ENCODE measurements around the gene NXPH3.

NXPH3 gene

DNA sequence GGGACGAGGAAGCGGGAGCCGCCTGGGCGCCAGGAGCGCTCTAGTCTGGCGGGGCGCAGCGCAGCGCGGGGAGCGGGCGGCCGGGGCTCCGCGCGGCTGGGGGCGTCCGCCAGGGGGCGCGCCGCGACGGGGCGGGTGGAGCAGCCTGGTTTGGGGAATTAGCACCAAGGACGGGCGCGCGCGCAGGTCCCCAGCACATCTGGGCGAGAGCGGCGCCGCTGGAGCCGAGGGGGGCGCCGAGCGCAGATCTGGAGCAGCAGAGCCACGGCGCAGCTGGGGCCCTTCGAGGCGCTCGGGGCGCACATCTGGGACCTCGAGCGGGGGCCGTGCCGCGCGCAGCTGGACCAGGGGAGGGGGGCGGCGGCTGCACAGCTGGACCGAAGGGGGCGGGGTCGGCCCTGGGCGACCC is at the start of gene NXPH3:
NXPH3 (plus strand) TSS at position 193 of the 409 bp plus-strand sequence. CDS start 349 bp downstream, outside the sequence.
- Histone ChIP-seq H3K4me3 (ENCODE audit: low read depth, low read length) (peak within 1 kb of the TSS; percentile 97), H3K9ac (ENCODE audit: low read depth, low read length) (no peak within 1 kb of the TSS), H3K9me3 (ENCODE audit: control insufficient read depth, insufficient read depth, low read length) (no peaks in the 10 kb centered on the region), H3K4me1 (ENCODE audit: control insufficient read depth, insufficient read depth, low read length) (peaks cover 24% of the 10 kb centered on the region), H3K27ac (ENCODE audit: low read depth, low read length) (peak within 1 kb of the TSS; percentile 61), H3K36me3 (ENCODE audit: control insufficient read depth, insufficient read depth, low read length) (no peaks in the 10 kb centered on the region), H3K27me3 (ENCODE audit: control insufficient read depth, insufficient read depth, low read length) (peaks cover 40% of the 10 kb centered on the region)

DNA sequence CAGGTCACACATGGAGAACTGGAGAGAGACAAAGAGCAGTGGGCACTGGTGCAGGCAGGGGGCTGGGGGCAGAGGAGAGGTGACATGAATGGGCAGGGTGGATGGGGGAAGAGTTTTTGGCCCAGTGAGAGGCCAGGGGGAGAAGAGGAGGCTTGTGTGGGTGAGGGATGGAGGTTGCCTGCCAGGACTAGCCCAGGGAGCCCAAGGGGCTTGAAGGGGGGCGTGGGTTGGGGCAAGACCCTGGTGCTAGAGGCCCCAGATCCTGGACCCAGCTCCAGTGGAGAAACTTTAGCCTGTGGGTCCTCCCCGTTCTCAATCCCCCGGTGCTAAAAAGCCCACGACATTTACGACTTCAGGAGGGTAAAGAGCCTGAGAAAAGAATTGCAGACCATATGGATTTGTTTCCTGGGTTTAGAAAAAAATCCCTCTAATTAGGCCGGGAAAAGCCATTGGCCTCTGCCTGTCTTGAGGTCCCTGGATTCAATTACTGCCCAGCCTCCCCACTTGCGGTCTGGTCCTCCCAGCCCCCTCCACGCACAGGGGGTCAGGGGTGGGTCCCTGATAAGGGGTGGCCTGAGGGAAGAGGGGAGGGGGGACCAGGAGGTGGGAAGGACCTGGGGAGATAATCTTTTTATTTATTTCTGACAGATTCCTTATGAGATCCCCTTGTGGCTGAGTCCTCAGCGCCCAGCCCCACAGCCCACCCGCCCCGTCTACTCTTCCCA is 47.6 kb upstream of the NXPH3 start:
- Histone ChIP-seq H3K9me3 (ENCODE audit: control insufficient read depth, insufficient read depth, low read length) (no peaks in the 10 kb centered on the region), H3K4me1 (ENCODE audit: control insufficient read depth, insufficient read depth, low read length) (no peaks in the 10 kb centered on the region), H3K36me3 (ENCODE audit: control insufficient read depth, insufficient read depth, low read length) (no peaks in the 10 kb centered on the region), H3K9ac (ENCODE audit: low read depth, low read length) (no peak overlapping the region), H3K4me3 (ENCODE audit: low read depth, low read length) (no peak overlapping the region), H3K27me3 (ENCODE audit: control insufficient read depth, insufficient read depth, low read length) (no peaks in the 10 kb centered on the region), H3K27ac (ENCODE audit: low read depth, low read length) (no peak overlapping the region)

DNA sequence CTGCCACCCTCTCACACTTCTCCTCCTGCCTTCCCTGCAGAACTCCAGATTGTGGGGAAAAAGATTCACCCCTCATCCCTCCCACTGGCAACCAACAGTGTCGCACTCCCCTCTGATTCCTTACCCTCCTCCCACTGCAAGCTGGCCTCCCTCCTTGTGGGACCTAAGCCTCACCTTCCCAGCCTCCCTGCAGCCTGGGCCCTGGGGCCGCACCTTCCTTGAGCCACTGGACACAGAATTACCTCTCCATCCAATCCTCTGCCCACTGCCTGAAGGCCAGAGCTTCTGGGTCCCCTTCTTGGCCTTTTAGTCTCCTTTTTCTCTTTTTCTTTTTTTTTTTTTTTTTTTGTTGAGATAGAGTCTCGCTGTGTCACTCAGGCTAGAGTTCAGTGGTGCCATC is 46.7 kb upstream of the NXPH3 start:
- Histone ChIP-seq H3K4me1 (ENCODE audit: control insufficient read depth, insufficient read depth, low read length) (no peaks in the 10 kb centered on the region), H3K27ac (ENCODE audit: low read depth, low read length) (no peak overlapping the region), H3K4me3 (ENCODE audit: low read depth, low read length) (no peak overlapping the region), H3K9ac (ENCODE audit: low read depth, low read length) (no peak overlapping the region), H3K9me3 (ENCODE audit: control insufficient read depth, insufficient read depth, low read length) (no peaks in the 10 kb centered on the region), H3K27me3 (ENCODE audit: control insufficient read depth, insufficient read depth, low read length) (no peaks in the 10 kb centered on the region), H3K36me3 (ENCODE audit: control insufficient read depth, insufficient read depth, low read length) (no peaks in the 10 kb centered on the region)

DNA sequence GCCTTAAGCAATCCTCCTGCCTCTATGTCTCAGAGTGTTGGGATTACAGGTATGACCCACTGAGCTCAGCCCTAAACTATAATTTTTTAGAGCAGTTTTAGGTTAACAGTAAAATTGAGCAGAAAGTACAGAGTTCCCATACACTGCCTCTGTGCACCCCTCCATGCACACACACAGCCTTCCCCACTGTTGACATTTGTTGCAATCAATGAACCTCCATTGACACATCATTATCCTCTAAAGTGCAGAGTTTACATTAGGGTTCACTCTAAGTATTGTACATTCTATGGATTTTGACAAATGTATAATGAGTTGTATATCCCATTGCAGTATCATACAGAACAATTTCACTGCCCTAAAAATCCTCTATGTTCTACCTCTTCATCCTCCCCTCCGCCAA is 45.6 kb upstream of the NXPH3 start:
- H3K27me3 ChIP-seq (ENCODE audit: control insufficient read depth, insufficient read depth, low read length) = no peaks in the 10 kb centered on the region
- H3K4me1 ChIP-seq (ENCODE audit: control insufficient read depth, insufficient read depth, low read length) = no peaks in the 10 kb centered on the region
- no peak overlapping the region for H3K4me3 ChIP-seq (ENCODE audit: low read depth, low read length)
- H3K9ac ChIP-seq (ENCODE audit: low read depth, low read length) = no peak overlapping the region
- no peaks in the 10 kb centered on the region for H3K9me3 ChIP-seq (ENCODE audit: control insufficient read depth, insufficient read depth, low read length)
- H3K27ac ChIP-seq (ENCODE audit: low read depth, low read length) = no peak overlapping the region
- no peaks in the 10 kb centered on the region for H3K36me3 ChIP-seq (ENCODE audit: control insufficient read depth, insufficient read depth, low read length)

DNA sequence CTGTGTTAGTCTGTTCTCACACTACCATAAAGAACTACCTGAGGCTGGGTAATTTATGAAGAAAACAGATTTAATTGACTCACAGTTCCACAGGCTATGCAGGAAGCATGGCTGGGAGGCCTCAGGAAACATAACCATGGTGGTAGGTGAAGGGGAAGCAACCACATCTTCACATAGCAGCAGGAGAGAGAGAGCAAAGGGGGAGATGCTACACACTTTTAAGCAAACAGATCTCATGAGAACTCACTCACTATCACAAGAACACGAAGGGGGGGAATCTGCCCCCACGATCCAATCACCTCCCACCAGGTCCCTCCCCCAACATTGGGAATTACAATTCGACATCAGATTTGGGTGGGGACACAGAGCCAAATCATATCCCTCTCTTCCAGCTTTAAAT is 31.8 kb upstream of the NXPH3 start:
- Histone ChIP-seq H3K9me3 (ENCODE audit: control insufficient read depth, insufficient read depth, low read length) (no peaks in the 10 kb centered on the region), H3K36me3 (ENCODE audit: control insufficient read depth, insufficient read depth, low read length) (no peaks in the 10 kb centered on the region), H3K9ac (ENCODE audit: low read depth, low read length) (no peak overlapping the region)

DNA sequence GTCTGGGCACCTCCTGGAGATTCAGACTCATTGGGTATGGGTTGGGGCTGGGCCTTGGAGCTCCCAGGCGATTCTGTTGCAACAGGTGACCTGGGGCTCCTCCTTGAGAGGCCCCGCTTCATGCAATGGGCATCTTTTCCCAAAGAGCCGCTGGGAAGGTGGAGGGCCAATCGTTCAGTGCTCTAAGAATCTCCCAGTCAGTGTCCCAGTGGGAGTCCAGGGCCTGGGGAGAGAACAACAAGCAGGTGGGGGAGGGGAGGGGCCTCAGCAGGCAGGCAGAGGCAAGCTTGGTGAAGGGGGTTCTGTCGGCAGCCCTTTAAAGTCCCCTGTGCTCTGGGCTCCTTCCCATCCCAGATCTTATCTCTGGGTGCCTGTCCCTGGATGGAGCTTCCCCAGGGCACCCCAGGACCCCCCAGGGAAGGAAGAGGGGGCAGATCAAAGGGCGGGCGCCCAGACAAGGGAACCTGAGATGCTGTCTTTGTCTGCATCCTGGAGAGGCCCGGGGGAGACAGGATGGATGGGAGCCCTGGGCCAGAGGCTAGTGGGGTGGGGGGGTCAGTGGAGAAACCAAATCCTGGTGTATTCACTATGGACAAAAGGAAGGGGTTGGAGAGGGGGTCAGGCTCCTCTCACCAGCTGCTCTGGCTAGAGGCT is 30.5 kb upstream of the NXPH3 start:
- H3K36me3 ChIP-seq (ENCODE audit: control insufficient read depth, insufficient read depth, low read length) = no peaks in the 10 kb centered on the region
- H3K4me1 ChIP-seq (ENCODE audit: control insufficient read depth, insufficient read depth, low read length) = peaks cover 19% of the 10 kb centered on the region
- H3K9me3 ChIP-seq (ENCODE audit: control insufficient read depth, insufficient read depth, low read length) = no peaks in the 10 kb centered on the region
- no peaks in the 10 kb centered on the region for H3K27me3 ChIP-seq (ENCODE audit: control insufficient read depth, insufficient read depth, low read length)
- H3K4me3 ChIP-seq (ENCODE audit: low read depth, low read length) = no peak overlapping the region
- no peak overlapping the region for H3K27ac ChIP-seq (ENCODE audit: low read depth, low read length)
- no peak overlapping the region for H3K9ac ChIP-seq (ENCODE audit: low read depth, low read length)

More for the DNA sequence above, 31.8 kb upstream of the NXPH3 start:
- Histone ChIP-seq H3K27ac (ENCODE audit: low read depth, low read length) (peak overlapping the region; percentile 57), H3K27me3 (ENCODE audit: control insufficient read depth, insufficient read depth, low read length) (no peaks in the 10 kb centered on the region), H3K4me1 (ENCODE audit: control insufficient read depth, insufficient read depth, low read length) (peaks cover 19% of the 10 kb centered on the region), H3K4me3 (ENCODE audit: low read depth, low read length) (no peak overlapping the region)

DNA sequence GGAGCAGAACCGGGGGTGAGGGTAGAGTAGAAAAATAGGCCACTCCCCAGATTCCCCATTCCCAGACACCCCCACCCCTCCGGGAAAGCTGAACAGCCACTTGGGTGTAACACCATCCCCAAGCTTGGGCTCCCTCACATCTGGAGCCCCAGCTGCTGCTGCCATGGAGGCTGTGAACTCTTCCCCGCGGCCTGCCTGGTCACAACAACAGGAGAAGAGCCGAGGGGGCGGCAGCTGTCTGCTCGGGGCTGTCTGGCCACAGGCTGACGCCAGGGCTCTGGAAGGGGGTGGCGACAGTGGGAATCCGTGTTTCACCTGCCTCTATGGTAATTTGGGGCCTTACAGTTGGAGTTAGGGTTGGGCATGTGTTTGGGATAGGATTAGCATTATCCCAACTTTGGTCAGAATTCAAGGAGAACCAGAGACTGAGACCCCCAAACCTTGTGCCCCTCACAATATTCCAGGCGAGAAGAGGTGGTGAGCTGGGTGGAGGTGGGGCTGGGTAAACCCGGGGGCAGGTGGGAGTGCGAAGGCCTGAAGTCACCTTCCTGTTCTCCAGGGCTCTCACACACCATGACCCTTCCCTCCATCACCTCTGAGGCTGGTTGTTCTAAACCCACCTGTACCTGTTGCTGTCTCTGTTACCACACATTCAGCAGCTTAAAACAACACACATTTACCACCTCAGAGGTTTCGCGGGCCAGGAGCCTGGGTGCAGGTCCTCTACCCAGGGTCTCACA is 29.7 kb upstream of the NXPH3 start:
- Histone ChIP-seq H3K9me3 (ENCODE audit: control insufficient read depth, insufficient read depth, low read length) (no peaks in the 10 kb centered on the region), H3K27ac (ENCODE audit: low read depth, low read length) (no peak overlapping the region), H3K36me3 (ENCODE audit: control insufficient read depth, insufficient read depth, low read length) (no peaks in the 10 kb centered on the region), H3K4me3 (ENCODE audit: low read depth, low read length) (no peak overlapping the region), H3K9ac (ENCODE audit: low read depth, low read length) (no peak overlapping the region), H3K4me1 (ENCODE audit: control insufficient read depth, insufficient read depth, low read length) (peaks cover 19% of the 10 kb centered on the region), H3K27me3 (ENCODE audit: control insufficient read depth, insufficient read depth, low read length) (no peaks in the 10 kb centered on the region)

DNA sequence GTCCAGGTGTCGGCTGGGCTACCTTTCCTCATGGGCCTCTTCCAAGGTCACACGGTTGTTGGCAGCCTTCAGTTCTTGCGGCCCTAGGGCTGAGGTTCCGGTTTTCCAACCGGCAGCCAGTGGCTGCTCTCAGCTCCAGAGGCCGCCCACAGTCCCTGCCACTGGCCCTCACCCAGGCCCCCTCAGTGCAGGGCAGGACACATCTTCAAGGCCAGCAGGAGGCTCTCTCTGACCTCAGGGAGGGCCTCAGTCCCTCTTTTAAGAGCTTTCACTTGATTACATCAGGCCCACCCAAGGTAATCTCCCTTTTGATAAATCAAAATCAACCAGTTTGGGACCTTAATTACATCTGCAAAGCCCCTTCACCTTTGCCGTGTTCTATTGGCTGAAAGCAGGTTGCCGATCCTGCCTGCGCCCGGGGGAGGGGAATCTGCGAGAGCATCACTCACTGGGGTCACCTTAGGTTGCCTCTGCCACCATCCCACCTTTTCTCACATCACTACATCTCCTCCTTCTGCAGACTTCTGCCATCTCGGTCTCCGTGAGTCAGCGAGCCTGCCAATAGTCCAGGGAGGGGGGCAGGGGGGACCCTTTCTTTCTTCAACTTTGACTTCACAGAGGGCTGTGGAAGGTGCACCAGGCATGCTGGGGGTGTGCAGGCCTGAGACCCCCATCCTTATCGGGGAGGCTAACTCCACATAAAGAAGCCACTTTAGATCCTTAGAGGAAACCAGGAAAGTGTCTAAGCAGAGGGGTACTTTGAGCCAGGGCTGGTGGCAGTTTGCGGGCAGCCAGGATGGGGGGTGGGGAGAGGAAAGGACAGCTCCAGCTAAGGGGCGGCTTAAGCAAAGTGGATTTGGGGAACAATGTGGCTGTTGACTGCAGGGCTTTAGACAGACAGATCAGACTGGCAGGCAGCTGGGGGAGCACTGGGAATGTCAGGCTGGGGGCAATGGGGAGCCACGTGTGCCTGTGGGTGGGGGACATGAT is 28.8 kb upstream of the NXPH3 start:
- Histone ChIP-seq H3K27ac (ENCODE audit: low read depth, low read length) (no peak overlapping the region), H3K36me3 (ENCODE audit: control insufficient read depth, insufficient read depth, low read length) (no peaks in the 10 kb centered on the region), H3K27me3 (ENCODE audit: control insufficient read depth, insufficient read depth, low read length) (no peaks in the 10 kb centered on the region), H3K9ac (ENCODE audit: low read depth, low read length) (no peak overlapping the region), H3K4me3 (ENCODE audit: low read depth, low read length) (no peak overlapping the region), H3K9me3 (ENCODE audit: control insufficient read depth, insufficient read depth, low read length) (no peaks in the 10 kb centered on the region), H3K4me1 (ENCODE audit: control insufficient read depth, insufficient read depth, low read length) (peaks cover 19% of the 10 kb centered on the region)

DNA sequence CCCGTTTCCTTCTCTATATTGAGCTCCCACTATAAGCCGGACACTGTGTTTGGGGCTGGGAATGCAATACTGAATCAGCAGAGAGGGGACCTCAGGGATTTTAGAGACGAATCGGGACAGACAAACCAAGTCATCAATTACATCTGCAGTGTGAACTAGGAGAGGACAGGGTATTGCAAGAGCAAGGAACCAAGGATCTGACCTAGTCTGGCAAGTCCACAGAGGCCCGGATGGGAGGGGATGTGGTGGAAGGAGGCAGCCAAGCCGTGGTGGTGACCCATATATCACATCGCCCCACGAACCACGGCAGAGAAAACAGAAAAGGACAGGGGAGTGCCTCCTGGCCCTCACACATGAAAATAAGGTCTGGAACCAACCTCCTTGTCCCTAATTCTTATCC is 28.1 kb upstream of the NXPH3 start:
- Histone ChIP-seq H3K4me3 (ENCODE audit: low read depth, low read length) (no peak overlapping the region), H3K27ac (ENCODE audit: low read depth, low read length) (no peak overlapping the region), H3K36me3 (ENCODE audit: control insufficient read depth, insufficient read depth, low read length) (no peaks in the 10 kb centered on the region), H3K9me3 (ENCODE audit: control insufficient read depth, insufficient read depth, low read length) (no peaks in the 10 kb centered on the region), H3K9ac (ENCODE audit: low read depth, low read length) (no peak overlapping the region), H3K27me3 (ENCODE audit: control insufficient read depth, insufficient read depth, low read length) (no peaks in the 10 kb centered on the region), H3K4me1 (ENCODE audit: control insufficient read depth, insufficient read depth, low read length) (peaks cover 19% of the 10 kb centered on the region)

DNA sequence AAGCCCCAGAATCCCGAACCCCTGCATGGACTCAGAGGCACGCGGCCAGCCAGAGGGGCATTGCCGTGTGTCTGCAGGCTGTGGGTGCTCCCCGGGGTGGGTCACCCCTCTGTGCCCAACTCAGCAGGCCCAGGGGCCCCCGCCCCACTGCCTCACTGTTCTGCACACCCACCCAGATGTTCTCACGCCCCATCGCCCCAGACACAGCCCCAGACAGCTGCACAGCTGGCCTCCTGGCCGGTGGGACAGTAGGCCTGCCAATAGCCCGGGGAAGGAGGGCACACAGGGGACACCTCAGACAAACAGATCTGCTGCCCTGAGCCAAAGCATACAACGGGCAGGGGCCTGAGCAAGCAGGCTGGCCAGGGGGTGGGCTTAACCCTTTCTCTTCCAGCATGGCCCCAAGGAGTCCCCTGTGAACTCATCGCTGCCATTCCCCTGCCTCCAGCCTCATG is 27.6 kb upstream of the NXPH3 start:
- Histone ChIP-seq H3K9me3 (ENCODE audit: control insufficient read depth, insufficient read depth, low read length) (no peaks in the 10 kb centered on the region), H3K36me3 (ENCODE audit: control insufficient read depth, insufficient read depth, low read length) (no peaks in the 10 kb centered on the region), H3K27me3 (ENCODE audit: control insufficient read depth, insufficient read depth, low read length) (no peaks in the 10 kb centered on the region), H3K27ac (ENCODE audit: low read depth, low read length) (no peak overlapping the region), H3K4me1 (ENCODE audit: control insufficient read depth, insufficient read depth, low read length) (peaks cover 19% of the 10 kb centered on the region), H3K4me3 (ENCODE audit: low read depth, low read length) (no peak overlapping the region), H3K9ac (ENCODE audit: low read depth, low read length) (no peak overlapping the region)
